Keratinocyte (primary cell): ENCODE results near the gene MRPS27.

Experiments
- EZH2 ChIP-seq: IDR thresholded peaks from one replicate; pipeline ENCODE4 v1.6.1; 2012; ENCODE audit warnings: inconsistent platforms, mild to moderate bottlenecking, low read length, moderate library complexity
- TF ChIP-seq, protein P1 (sequence below), 3 experiments: IDR thresholded peaks in 1 of 3; conservative IDR thresholded peaks in 1 of 3; optimal IDR thresholded peaks in 1 of 3; 2 replicates in 2 of 3; 3 replicates in 1 of 3; pipeline versions ENCODE3 to v1.5.1; 2011; ENCODE audit warnings: low read length in 3 of 3, mild to moderate bottlenecking in 3 of 3, moderate library complexity in 2 of 3, control low read depth in 1 of 3, inconsistent platforms in 1 of 3; ENCODE audit not compliant: insufficient read depth in 2 of 3; ENCODE audit errors: extremely low read depth in 1 of 3

DNA sequence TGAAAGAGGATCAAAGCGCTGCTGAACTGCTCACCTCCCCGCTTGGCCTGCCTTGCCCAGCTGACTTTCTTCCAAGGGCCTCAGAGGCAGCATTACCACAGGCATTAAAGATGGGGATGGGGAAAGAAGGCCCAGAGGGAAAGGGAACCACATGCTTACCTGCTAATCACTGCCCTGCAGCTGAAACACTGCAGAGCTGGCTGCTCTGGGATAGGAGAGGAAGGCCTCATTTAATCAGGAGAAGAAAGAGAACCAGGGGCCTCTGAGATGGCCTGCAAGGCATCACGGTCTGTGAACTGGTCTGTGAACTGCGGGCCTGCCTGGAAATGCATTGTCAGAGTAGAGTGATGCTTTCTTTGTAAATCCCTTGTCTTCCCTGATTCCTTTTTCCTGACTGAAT lies 44.9 kb upstream of the MRPS27 start:
- no peak for TF ChIP-seq EZH2
- TF ChIP-seq, protein P1, sequence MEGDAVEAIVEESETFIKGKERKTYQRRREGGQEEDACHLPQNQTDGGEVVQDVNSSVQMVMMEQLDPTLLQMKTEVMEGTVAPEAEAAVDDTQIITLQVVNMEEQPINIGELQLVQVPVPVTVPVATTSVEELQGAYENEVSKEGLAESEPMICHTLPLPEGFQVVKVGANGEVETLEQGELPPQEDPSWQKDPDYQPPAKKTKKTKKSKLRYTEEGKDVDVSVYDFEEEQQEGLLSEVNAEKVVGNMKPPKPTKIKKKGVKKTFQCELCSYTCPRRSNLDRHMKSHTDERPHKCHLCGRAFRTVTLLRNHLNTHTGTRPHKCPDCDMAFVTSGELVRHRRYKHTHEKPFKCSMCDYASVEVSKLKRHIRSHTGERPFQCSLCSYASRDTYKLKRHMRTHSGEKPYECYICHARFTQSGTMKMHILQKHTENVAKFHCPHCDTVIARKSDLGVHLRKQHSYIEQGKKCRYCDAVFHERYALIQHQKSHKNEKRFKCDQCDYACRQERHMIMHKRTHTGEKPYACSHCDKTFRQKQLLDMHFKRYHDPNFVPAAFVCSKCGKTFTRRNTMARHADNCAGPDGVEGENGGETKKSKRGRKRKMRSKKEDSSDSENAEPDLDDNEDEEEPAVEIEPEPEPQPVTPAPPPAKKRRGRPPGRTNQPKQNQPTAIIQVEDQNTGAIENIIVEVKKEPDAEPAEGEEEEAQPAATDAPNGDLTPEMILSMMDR (optimal IDR thresholded peaks at IDR 0.05 in 1 of 3, IDR thresholded peaks at IDR 0.05 in 1 of 3, conservative IDR thresholded peaks at IDR 0.05 in 1 of 3; ENCODE audit: extremely low read depth in 1 of 3, insufficient read depth in 2 of 3, low read length in 3 of 3): no peak
